HepG2 (cell line): ENCODE measurements around the gene IFITM10. TPM values are rescaled to one million over a fixed set of nuclear protein-coding genes. Genes with fewer than 3 reads are reported as not detected.

Experiments used
- ATF2 ChIP-seq: sonication (generic); formaldehyde crosslinking; IDR thresholded peaks from 2 replicates; pipeline ENCODE4 v1.4.0; 2020; ENCODE audit warnings: missing genetic modification reagents
- EEA1 ChIP-seq: sonication (generic); formaldehyde crosslinking; IDR thresholded peaks from 2 replicates; pipeline ENCODE4 v1.5.1; 2020; ENCODE audit warnings: mild to moderate bottlenecking, missing genetic modification reagents, borderline replicate concordance
- HNF4A ChIP-seq: sonication (generic); formaldehyde crosslinking; IDR thresholded peaks from 2 replicates; pipeline ENCODE4 v1.4.0; 2020; ENCODE audit warnings: missing genetic modification reagents
- MTF1 ChIP-seq: sonication (generic); formaldehyde crosslinking; IDR thresholded peaks from 2 replicates; pipeline ENCODE4 v1.5.0; 2020; ENCODE audit warnings: missing genetic modification reagents
- ZBTB42 ChIP-seq: sonication (generic); formaldehyde crosslinking; IDR thresholded peaks from 2 replicates; pipeline ENCODE4 v1.5.0; 2020; ENCODE audit warnings: mild to moderate bottlenecking, missing genetic modification reagents
- ZBTB8A ChIP-seq: sonication (generic); formaldehyde crosslinking; IDR thresholded peaks from 2 replicates; pipeline ENCODE4 v1.4.0; 2020; ENCODE audit warnings: mild to moderate bottlenecking, low read depth, missing genetic modification reagents, borderline replicate concordance
- ZC3H13 ChIP-seq: sonication (generic); formaldehyde crosslinking; IDR thresholded peaks from 2 replicates; pipeline ENCODE4 v1.8.1; 2023; ENCODE audit warnings: mild to moderate bottlenecking, missing genetic modification reagents, moderate library complexity
- ZNF350 ChIP-seq: sonication (generic); formaldehyde crosslinking; IDR thresholded peaks from 2 replicates; pipeline ENCODE4 v1.4.0; 2020; ENCODE audit warnings: mild to moderate bottlenecking, low read depth, missing genetic modification reagents, borderline replicate concordance
- ZNF567 ChIP-seq: sonication (generic); formaldehyde crosslinking; IDR thresholded peaks from 2 replicates; pipeline ENCODE4 v1.8.1; 2023; ENCODE audit warnings: mild to moderate bottlenecking, missing genetic modification reagents, borderline replicate concordance
- ZNF768 ChIP-seq: sonication (generic); formaldehyde crosslinking; IDR thresholded peaks from 2 replicates; pipeline ENCODE4 v1.4.0; 2020; ENCODE audit warnings: missing genetic modification reagents
- polyA plus RNA-seq, 8 experiments: library from polyadenylated mRNA; depleted of rRNA in 3 of 8; stranded (reverse) in 7 of 8; unstranded in 1 of 8; fragments of >200 nt; fragmentation: Illumina TruSeq in 4 of 8; extraction: Trizol in 4 of 8; gene quantifications; 2 replicates each; pipeline versions ENCODE4 v1.2.1 to v1.2.3, GENCODE V29; 2011 to 2016; ENCODE audit warnings: low read depth in 4 of 8, missing spikeins in 1 of 8, mixed read lengths in 1 of 8; ENCODE audit not compliant: insufficient read depth in 1 of 8
- total RNA-seq, 5 experiments: library from RNA; depleted of rRNA; stranded (reverse); fragments of >200 nt; fragmentation: Illumina TruSeq; extraction: Trizol; gene quantifications; 2 replicates each; pipeline ENCODE4 v1.2.3, GENCODE V29; 2016; ENCODE audit warnings: low read depth in 1 of 5
- TF ChIP-seq, protein P1 (sequence below): sonication (generic); formaldehyde crosslinking; IDR thresholded peaks from 2 replicates; pipeline ENCODE4 v1.5.0; 2020; ENCODE audit warnings: missing genetic modification reagents, mild to moderate bottlenecking, borderline replicate concordance

Gene IFITM10
- total and polyA plus RNA-seq, 2 of the 13 experiments (the other 11 are each of a cell fraction or from before 2014, with no cell fraction given), result 0.09 to 0.13 TPM

DNA sequence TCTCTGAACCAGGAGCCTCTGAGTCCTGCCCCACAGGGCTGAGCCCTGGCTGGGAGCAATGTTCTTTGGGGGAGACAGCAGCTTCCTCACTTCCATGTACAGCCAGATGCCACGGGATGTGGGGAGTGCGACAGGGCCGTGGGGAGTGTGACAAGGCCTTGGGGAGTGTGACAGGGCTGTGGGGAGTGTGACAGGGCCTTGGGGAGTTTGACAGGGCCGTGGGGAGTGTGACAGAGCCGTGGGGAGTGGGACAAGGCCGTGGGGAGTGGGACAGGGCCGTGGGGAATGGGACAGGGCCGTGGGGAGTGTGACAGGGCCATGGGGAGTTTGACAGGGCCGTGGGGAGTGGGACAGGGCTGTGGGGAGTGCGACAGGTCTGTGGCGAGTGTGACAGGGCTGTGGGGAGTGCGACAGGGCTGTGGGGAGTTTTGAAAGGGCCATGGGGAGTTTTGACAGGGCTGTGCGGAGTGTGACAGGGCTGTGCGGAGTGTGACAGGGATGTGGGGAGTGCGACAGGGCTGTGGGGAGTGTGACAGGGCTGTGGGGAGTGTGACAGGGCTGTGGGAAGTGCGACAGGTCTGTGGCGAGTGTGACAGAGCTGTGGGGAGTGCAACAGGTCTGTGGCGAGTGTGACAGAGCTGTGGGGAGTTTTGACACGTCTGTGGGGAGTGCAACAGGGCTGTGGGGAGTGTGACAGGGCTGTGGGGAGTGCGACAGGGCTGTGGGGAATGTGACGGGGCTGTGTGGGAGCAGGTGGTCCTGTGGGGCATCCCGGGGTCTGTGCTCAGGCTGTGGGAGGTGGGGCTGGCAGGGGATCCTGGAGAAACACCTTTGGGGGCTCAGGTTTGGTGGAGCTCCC lies 60.0 kb downstream of the IFITM10 start (continued):
- TF ChIP-seq, protein P1, sequence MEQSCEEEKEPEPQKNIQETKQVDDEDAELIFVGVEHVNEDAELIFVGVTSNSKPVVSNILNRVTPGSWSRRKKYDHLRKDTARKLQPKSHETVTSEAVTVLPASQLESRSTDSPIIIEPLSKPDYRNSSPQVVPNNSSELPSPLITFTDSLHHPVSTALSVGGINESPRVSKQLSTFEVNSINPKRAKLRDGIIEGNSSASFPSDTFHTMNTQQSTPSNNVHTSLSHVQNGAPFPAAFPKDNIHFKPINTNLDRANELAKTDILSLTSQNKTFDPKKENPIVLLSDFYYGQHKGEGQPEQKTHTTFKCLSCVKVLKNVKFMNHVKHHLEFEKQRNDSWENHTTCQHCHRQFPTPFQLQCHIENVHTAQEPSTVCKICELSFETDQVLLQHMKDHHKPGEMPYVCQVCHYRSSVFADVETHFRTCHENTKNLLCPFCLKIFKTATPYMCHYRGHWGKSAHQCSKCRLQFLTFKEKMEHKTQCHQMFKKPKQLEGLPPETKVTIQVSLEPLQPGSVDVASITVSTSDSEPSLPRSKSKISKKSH (CRISPR knock-in tag), result 0 out of 2 replicates have a peak, but pooled peaks have one; percentile 41
- TF ChIP-seq MTF1 (CRISPR knock-in tag) (no peak), ZNF768 (CRISPR knock-in tag) (no peak), HNF4A (CRISPR knock-in tag) (no peak), ZBTB42 (no peak; the same call in 1 of the 2 replicates), ZNF567 (CRISPR knock-in tag) (no peak), ZBTB8A (no peak), ATF2 (no peak), EEA1 (CRISPR knock-in tag) (no peak), ZC3H13 (CRISPR knock-in tag) (peak; percentile 3; the same call in 1 of the 2 replicates), ZNF350 (CRISPR knock-in tag) (0 out of 2 replicates have a peak, but pooled peaks have one; percentile 4)
